Measurements from ENCODE around the gene ARHGEF4.
A peak's percentile ranks its signal among the peaks of the same experiment; 100 is the strongest.

The ARHGEF4 gene

GRCh38 chr2:130848526-130849210 lies 12.0 kb downstream of the ARHGEF4 start:
- DNase-seq (ENCODE audit: insufficient read length, low spot score) (no peak), FAIRE-seq (no peak)

DNA sequence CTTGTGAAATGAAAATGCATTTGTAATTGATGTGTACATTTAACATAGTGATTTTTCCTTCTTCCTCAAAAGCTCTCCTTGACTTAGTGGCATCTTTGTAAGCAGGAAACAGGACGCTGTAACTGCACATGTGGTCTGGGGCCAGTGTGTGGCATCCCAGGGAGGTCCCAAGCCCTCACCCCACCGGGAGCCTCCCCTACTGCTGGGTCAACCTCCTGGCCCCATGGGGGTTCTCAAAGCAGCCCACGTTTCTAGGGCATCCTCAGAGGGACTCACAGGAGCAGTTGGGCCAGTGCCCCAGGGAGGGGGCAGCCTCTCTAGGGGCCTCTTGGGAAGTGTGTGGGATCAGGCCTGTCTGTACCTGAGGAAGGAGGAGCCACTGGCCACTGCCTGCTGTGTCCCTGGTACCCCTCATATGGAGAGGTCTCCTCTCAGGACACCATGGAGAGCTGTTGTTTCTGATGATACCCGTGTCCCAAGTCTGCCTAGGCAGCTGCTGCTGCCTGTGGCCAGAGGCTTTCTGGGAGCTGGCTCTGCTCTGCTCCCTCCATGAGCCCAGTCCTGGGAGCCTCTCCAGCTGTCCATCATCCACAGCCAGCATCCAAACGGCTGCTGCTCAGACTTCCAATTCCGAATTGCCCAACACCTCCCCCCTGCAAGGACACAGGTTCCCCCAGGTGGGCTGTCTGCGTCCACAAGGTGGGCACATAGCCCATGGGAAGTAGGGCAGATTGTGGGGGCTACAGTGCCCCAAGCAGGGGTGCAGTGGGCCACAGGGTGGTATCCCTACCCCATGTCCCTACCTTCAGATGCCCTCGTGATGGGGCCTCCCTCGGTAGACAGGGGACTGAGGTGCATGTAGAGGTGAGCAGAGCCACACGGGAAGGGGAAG lies 13.4 kb downstream of the ARHGEF4 start:
- FAIRE-seq, result no peak

GRCh38 chr2:130850788-130851623 lies 14.3 kb downstream of the ARHGEF4 start:
- DNase-seq (ENCODE audit: insufficient read length, low spot score) (no peak), FAIRE-seq (no peak)

More for the DNA sequence above, 13.4 kb downstream of the ARHGEF4 start:
- DNase-seq (ENCODE audit: insufficient read length, low spot score), result no peak

DNA sequence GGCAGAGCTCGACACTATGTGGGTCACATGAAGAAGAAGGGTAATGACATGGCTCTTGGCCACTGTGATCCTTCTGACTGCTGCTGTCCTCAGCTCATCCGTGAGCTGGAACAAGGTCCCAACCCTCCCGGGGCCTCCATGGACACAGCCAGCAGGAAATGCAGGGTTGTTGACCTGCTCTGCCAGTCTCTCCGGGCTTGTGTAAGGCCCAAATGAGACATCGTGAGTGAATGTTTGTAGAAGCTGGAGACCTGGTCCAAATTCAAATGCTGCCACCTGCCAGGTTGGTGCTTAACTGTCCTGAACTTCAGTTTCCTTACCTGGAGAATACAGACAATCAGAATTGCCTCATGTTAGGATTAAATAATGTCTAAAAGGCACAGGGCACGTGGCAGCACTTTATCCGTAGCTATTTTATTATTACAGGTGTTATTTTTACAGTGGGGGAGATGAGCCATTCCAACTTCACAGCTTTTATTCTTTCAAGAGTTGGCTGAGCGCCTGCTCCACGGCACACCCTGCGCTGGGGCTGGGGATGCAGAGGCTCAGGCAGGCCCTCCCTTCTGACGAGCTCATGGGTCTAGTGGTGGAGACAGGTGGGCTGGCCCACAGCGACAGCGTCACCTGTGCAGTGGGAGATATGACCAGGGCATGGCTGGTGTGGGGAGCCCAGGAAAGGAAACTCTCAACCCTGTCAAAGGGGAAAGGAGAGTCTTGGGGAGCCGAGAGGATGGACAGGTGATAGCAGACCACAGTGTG lies 15.1 kb downstream of the ARHGEF4 start:
- no peak for FAIRE-seq

DNA sequence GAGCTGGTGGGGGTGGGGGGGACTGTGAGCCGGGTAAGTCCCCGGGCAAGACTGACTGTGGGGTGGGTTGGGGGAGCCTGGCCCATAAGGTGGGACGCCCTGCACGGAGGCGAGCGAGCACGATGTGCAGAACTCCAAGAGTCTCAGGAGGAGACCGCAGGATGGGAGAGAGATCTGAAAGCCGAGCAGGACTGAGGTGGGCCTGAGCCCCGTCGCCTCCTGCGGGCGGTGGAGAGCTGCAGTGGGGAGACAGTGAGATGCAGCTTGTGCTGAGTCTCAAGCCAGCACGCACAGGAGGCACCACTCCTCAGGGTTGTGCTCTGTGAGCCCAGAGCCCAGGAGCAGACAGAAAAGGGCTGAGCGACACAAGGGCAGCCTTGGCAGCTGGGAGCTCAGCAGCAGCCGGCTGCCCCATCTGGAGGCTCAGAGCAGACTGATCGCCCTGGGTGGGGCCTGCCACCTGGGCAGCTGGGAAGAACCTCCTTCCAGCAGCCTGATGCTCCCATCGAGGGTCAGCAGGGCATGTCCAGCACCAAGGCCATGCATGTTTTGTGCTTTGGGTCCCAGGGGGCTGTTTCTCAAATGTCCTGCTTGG lies 15.9 kb downstream of the ARHGEF4 start:
- no peak for FAIRE-seq
- DNase-seq (ENCODE audit: insufficient read length, low spot score), result no peak

More for the DNA sequence above, 15.1 kb downstream of the ARHGEF4 start:
- no peak for DNase-seq (ENCODE audit: insufficient read length, low spot score)

- FAIRE-seq, result no peak
- no peak for DNase-seq (ENCODE audit: insufficient read length, low spot score)
These were observed 16.7 kb downstream of the ARHGEF4 start for GRCh38 chr2:130853391-130853790.

GRCh38 chr2:130854301-130854700 lies 17.6 kb downstream of the ARHGEF4 start:
- FAIRE-seq (no peak), DNase-seq (ENCODE audit: insufficient read length, low spot score) (no peak)

DNA sequence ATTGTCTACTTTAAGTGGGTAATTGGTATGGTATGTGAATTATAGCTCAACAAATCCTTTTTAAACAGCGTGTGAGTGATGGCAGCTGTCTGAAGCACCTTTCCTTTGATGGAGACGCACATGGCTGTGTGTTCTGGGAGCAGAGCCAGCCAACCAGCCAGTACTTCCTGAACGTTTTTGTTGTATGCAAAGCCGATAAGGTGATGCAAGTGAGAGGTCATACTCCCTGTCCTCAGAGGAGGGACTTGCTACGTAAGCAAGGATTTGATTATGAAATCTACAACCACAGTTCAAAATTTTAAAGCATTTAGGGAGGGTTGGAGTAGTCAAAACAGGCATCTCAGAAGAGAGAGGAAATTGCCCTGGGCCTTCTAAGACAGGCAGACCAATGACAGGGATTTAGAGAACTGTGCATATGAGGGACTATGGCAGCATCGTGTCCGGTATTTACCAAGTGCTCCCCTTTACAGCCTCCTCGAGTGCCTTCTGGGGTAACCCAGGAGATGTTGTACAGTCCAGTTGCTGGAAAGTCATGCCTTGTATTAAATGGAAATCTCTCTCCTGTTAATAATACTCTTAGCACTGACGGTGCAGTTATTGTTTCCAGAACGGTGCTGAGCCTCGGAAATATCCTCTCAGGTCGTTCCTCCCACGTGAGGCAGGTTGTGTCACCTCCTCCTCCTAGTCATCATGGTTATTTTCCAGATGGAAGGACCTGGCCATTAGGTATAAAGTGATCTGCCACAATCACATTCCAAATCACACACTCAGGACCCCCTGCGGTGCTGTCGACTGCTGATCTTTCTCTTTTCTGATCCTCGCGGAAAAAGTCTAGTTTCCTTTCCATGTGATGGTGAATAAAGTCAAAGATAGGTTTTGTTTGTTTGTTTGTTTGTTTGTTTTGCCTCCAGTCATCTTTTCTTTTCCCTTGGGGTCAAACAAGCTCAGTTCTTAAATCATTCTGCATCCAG lies 28.4 kb downstream of the ARHGEF4 start:
- no peak for FAIRE-seq
- DNase-seq (ENCODE audit: insufficient read length, low spot score), result no peak

GRCh38 chr2:130869441-130870160 lies 32.9 kb downstream of the ARHGEF4 start:
- no peak for DNase-seq (ENCODE audit: insufficient read length, low spot score)
- no peak for FAIRE-seq

GRCh38 chr2:130870161-130870485 lies 33.4 kb downstream of the ARHGEF4 start:
- FAIRE-seq (no peak), DNase-seq (ENCODE audit: insufficient read length, low spot score) (no peak)

DNA sequence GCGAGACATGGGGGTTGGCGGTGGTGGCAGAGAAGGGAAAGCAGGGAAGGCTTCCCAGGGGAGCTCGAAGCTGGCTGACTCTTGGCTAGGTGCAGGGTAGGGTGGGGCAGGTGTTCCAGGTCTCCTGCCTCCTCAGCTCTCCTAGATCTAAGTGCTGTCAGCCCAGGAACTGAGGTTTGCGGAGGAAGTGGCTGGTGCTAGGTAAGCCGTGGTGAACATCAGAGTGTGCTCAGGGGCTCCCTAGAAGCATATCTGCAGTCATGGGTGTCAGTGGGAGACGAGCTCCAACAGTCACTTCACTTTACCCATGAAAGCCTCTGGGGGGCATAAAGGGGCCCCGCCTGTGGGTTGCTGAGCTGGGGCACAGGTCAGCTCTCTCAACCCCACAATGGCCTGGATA lies 34.1 kb downstream of the ARHGEF4 start:
- no peak for FAIRE-seq

DNA sequence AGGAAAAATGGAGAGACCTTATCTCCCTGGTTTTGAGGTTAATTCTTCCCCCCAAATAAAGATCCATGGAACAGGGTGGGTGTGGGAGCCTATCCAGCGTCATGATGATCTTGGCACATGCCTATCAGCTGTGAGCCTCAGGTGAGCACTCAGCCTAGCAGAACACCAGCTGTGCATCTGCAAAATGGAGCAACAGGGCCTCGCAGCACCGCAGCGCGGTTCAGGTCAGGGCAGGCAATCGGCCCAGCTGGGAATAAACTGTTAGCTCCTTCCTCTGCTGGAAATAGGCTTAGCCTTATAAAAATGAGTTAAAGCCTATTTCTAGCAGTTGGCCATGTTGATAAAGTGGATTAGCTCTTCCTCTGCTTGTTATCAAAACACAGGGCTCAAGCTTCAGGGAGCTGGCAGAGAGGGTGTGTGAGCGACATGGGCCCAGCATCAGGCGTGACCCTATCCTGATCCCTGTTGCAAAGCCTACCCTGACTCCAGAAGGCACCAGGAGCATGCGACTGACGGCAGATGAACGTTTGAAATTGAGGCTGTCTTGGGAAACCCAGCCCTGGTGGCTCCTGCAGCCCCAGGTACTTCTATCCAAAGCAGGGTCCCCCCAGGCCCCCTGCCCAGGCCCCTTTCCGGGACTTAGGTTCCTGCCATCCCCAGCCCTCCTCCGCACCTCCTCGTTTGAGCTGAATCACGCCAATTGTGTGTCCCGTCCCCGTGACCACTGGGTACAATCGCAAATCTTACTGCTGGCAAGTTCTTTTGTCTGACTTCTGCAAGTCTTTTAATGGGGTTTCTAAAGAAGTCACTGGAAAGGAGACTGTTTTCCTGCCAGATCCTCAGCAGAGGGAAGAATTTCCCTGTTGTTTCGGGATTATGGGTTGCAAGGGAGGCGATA lies 35.4 kb downstream of the ARHGEF4 start:
- no peak for DNase-seq (ENCODE audit: insufficient read length, low spot score)
- FAIRE-seq, result no peak

More for the DNA sequence above, 34.1 kb downstream of the ARHGEF4 start:
- no peak for DNase-seq (ENCODE audit: insufficient read length, low spot score)

DNA sequence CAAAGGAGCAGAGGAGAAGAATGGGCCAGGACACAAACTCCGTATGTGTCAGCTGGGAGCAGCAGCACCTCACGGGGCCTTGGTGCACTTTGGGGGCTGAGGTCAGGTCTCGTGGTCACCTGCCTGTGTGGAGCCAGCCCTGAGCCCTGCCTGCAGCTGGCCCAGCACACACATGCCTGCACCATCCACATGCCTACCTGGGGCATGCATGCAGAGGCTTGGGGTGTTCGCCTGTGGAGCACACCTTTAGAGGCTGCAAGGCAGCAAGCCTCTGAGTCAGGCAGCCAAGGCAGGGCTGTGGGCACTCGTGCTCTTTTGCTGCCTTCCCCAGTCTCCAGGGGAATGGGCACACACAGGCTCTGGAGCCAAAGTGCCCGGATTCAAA lies 36.0 kb downstream of the ARHGEF4 start:
- FAIRE-seq (no peak), DNase-seq (ENCODE audit: insufficient read length, low spot score) (no peak)

DNA sequence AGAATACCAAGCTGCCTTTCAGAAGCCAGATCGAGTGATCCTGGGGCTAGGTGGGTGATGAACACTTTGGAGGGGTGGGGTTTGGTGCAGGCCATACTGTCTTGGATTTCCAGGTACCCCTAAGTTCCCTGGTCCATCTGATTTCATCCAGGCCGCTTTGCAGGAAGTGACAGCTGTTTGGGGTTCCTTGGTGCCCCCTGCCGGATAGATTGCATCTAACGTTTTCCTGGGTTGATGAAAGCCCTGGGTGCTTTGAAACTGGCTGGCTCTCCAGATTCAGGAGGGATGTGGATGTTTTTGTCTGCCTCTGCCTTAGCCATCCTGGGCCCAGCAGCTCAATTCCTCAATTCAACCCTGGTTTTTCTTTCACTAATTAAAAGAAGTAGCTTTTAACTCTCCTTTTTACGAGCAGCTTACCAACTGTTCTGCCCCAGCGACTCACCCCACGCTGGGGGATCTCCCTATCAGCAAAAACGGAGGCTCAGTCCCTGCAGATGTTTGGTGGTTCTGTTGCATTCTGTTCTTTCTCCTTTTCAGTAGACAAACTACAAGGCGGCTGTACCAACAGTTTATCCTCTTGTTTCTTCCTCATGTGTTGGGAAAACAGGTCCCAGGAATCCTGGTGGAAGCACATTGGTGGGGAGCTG lies 37.1 kb downstream of the ARHGEF4 start:
- DNase-seq (ENCODE audit: insufficient read length, low spot score) (peak; percentile 69), FAIRE-seq (peak; percentile 96)

DNA sequence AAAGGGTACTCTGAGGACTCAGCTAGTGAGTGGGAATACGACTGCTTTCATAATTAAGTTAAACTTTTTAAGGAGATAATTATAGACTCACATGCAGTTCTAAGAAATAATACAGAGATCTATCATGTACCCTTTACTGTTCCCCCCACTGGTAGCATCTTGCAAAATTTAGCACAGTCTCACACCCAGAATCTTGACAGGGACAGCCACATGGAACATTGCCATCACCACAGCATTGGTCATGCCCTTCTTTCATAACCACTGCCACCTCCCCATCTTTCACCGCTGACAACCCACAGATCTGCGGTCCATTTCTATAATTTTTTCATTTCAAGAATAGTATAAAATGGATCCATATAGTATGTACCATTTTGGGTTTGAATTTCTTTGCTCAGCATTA lies 37.8 kb downstream of the ARHGEF4 start:
- DNase-seq (ENCODE audit: insufficient read length, low spot score) (no peak), FAIRE-seq (no peak)

- DNase-seq (ENCODE audit: insufficient read length, low spot score), result no peak
These were observed 39.2 kb downstream of the ARHGEF4 start for GRCh38 chr2:130875935-130876334.

DNA sequence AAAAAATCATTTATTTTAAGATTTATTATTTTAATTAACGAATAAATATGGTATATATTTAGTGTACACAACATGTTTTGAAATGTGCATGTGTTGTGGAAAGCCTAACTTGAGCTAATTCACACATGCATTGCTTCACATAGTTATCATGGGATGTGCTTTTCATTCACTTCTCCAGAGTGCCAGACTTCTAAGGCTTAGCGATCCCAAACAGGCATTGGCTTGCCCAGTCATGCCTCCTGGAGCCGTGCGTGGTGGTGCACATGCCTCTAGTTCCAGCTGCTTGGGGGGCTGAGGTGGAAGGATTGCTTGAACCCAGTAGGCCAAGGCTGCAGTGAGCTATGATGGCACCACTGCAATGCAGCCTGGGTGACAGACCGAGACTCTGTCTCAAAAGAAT lies 40.5 kb downstream of the ARHGEF4 start:
- no peak for FAIRE-seq

More at GRCh38 chr2:130875935-130876334, 39.2 kb downstream of the ARHGEF4 start:
- no peak for FAIRE-seq

More for the DNA sequence above, 40.5 kb downstream of the ARHGEF4 start:
- no peak for DNase-seq (ENCODE audit: insufficient read length, low spot score)
